Hindlimb muscle (tissue), 1 donor: ENCODE data around the gene PCDH7. TPM values are rescaled to one million over a fixed set of nuclear protein-coding genes. Genes with fewer than 3 reads are reported as not detected.

Experiments used
- DNase-seq: peaks from one replicate; pipeline ENCODE4 v3.0.0-alpha.2; 2013
- polyA plus RNA-seq: library from polyadenylated mRNA; unstranded; fragments of 120-200 nt; gene quantifications from one replicate; pipeline ENCODE4 v1.2.1, GENCODE V29; 2013; ENCODE audit not compliant: insufficient read length

PCDH7 gene
- polyA plus RNA-seq, 1 donor = 34.1 TPM

GRCh38 chr4:30726090-30726675, 6.0 kb downstream of the PCDH7 start:
- no peak for DNase-seq

GRCh38 chr4:30727409-30727808, 7.2 kb downstream of the PCDH7 start:
- no peak for DNase-seq

GRCh38 chr4:30728311-30728710, 8.1 kb downstream of the PCDH7 start:
- DNase-seq = no peak

- no peak for DNase-seq
Measured at GRCh38 chr4:30743897-30744296, 23.7 kb downstream of the PCDH7 start.

GRCh38 chr4:30744386-30744785, 24.2 kb downstream of the PCDH7 start:
- DNase-seq = no peak

GRCh38 chr4:30744957-30745640, 24.9 kb downstream of the PCDH7 start:
- no peak for DNase-seq

GRCh38 chr4:30746735-30747134, 26.6 kb downstream of the PCDH7 start:
- no peak for DNase-seq

- DNase-seq = no peak
Measured at GRCh38 chr4:30753316-30753715, 33.1 kb downstream of the PCDH7 start.

GRCh38 chr4:30754021-30754420, 33.9 kb downstream of the PCDH7 start:
- DNase-seq = no peak

- DNase-seq = no peak
Measured at GRCh38 chr4:30755346-30755745, 35.2 kb downstream of the PCDH7 start.

GRCh38 chr4:30756553-30756952, 36.4 kb downstream of the PCDH7 start:
- DNase-seq = no peak

GRCh38 chr4:30757357-30757756, 37.2 kb downstream of the PCDH7 start:
- no peak for DNase-seq

GRCh38 chr4:30760551-30760950, 40.4 kb downstream of the PCDH7 start:
- no peak for DNase-seq

- no peak for DNase-seq
Measured at GRCh38 chr4:30763321-30763727, 43.2 kb downstream of the PCDH7 start.

GRCh38 chr4:30765022-30765421, 44.9 kb downstream of the PCDH7 start:
- DNase-seq = no peak

- peak; percentile 56 for DNase-seq
Measured at GRCh38 chr4:30767147-30767845, 47.1 kb downstream of the PCDH7 start.

- peak; percentile 69 for DNase-seq
Measured at GRCh38 chr4:30768277-30768676, 48.1 kb downstream of the PCDH7 start.

- no peak for DNase-seq
Measured at GRCh38 chr4:30769093-30769492, 48.9 kb downstream of the PCDH7 start.

- DNase-seq = peak; percentile 81
Measured at GRCh38 chr4:30770049-30770549, 49.9 kb downstream of the PCDH7 start.

- no peak for DNase-seq
Measured at GRCh38 chr4:30770812-30771211, 50.6 kb downstream of the PCDH7 start.

GRCh38 chr4:30776451-30776850, 56.3 kb downstream of the PCDH7 start:
- DNase-seq = no peak

GRCh38 chr4:30776921-30777415, 56.8 kb downstream of the PCDH7 start:
- no peak for DNase-seq
